Measurements from ENCODE around the gene FGF14.

FGF14 gene

DNA sequence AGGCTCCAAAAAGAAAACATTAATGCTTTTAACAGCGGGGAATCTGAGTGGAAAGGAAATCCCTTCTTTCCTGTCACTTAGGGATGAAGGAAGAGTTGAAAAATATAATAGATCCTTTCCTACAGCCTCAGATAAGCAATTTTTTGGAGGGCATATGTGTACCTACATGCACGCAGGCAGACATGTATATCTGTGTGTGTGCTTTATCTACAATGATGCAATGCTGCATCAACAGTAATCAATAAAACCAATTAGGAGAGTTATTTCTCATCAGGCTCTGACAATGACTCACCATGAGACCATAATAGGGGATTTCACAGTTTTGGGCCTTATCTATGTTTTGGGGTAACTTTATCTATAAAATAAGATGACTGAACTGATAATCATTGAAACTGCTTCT is 505.3 kb downstream of the FGF14 start:
- no peaks in the 10 kb centered on the region for H3K27me3 ChIP-seq (ENCODE audit: insufficient read depth, insufficient read length)
- TF ChIP-seq SUZ12 (IDR thresholded peaks at IDR 0.05; ENCODE audit: extremely low read depth, insufficient read depth, insufficient read length) (no peak), YY1 (IDR thresholded peaks at IDR 0.05; ENCODE audit: insufficient read depth, insufficient read length) (no peak), ZNF274 (IDR thresholded peaks at IDR 0.05; ENCODE audit: low read depth, low read length) (no peak)
- no peak overlapping the region for H3K4me3 ChIP-seq (ENCODE audit: insufficient read length, low read depth)
- no peak overlapping the region for H3K9ac ChIP-seq (ENCODE audit: insufficient read length, low read depth)
- H3K9me3 ChIP-seq (ENCODE audit: insufficient read depth, low read length), result no peaks in the 10 kb centered on the region
- no peaks in the 10 kb centered on the region for H3K4me1 ChIP-seq (ENCODE audit: insufficient read depth, insufficient read length)
- DNase-seq (ENCODE audit: low read depth, low spot score), result no peak
- H3K36me3 ChIP-seq (ENCODE audit: insufficient read depth, insufficient read length, low read length), result no peaks in the 10 kb centered on the region

DNA sequence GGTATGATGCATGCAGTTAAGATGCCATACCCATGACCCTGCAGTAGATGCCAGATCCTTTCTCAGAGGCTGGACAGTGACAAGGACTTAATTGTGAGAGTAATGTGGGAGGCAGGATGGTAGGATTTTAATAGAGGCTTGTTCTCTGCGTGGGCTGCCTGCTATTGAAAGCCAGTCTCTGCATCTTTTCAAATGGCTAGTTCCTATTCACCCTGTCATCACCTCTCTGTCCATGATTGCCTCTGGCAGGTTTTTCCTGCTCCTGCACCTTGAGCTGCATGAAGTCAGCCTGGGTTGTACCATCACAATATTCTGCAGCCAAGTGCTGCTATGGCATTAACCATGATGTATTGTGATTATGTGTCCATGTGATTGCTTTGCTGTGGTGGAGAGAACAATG is 508.8 kb downstream of the FGF14 start:
- TF ChIP-seq YY1 (IDR thresholded peaks at IDR 0.05; ENCODE audit: insufficient read depth, insufficient read length), result no peak
- TF ChIP-seq ZNF274 (IDR thresholded peaks at IDR 0.05; ENCODE audit: low read depth, low read length), result no peak
- TF ChIP-seq SUZ12 (IDR thresholded peaks at IDR 0.05; ENCODE audit: extremely low read depth, insufficient read depth, insufficient read length), result no peak
- Histone ChIP-seq H3K4me3 (ENCODE audit: insufficient read length, low read depth) (no peak overlapping the region), H3K27me3 (ENCODE audit: insufficient read depth, insufficient read length) (no peaks in the 10 kb centered on the region), H3K9me3 (ENCODE audit: insufficient read depth, low read length) (no peaks in the 10 kb centered on the region), H3K9ac (ENCODE audit: insufficient read length, low read depth) (no peak overlapping the region), H3K36me3 (ENCODE audit: insufficient read depth, insufficient read length, low read length) (no peaks in the 10 kb centered on the region), H3K4me1 (ENCODE audit: insufficient read depth, insufficient read length) (no peaks in the 10 kb centered on the region)
- no peak for DNase-seq (ENCODE audit: low read depth, low spot score)

DNA sequence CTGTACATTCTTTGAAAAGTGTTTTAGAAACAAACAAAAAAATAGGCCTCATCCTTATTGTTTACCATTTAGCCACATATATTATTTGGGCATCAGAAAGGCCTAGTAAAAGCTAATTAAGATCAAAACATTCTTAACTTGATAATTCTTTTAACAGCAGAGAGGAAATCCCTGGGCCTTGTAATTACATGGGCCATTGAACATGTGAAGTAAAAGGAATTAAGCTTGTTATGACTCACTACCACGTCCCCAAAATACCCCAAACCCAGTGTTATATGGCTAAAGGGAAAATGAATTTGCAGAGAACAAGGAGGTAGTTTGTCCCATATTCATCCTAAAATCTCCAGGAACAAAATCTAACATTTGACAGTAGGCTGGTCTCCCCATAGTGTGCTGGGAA is 509.6 kb downstream of the FGF14 start:
- no peaks in the 10 kb centered on the region for H3K4me1 ChIP-seq (ENCODE audit: insufficient read depth, insufficient read length)
- no peaks in the 10 kb centered on the region for H3K9me3 ChIP-seq (ENCODE audit: insufficient read depth, low read length)
- H3K9ac ChIP-seq (ENCODE audit: insufficient read length, low read depth), result no peak overlapping the region
- H3K4me3 ChIP-seq (ENCODE audit: insufficient read length, low read depth), result no peak overlapping the region
- no peaks in the 10 kb centered on the region for H3K27me3 ChIP-seq (ENCODE audit: insufficient read depth, insufficient read length)
- TF ChIP-seq ZNF274 (IDR thresholded peaks at IDR 0.05; ENCODE audit: low read depth, low read length), result no peak
- TF ChIP-seq SUZ12 (IDR thresholded peaks at IDR 0.05; ENCODE audit: extremely low read depth, insufficient read depth, insufficient read length), result no peak
- TF ChIP-seq YY1 (IDR thresholded peaks at IDR 0.05; ENCODE audit: insufficient read depth, insufficient read length), result no peak
- no peak for DNase-seq (ENCODE audit: low read depth, low spot score)
- no peaks in the 10 kb centered on the region for H3K36me3 ChIP-seq (ENCODE audit: insufficient read depth, insufficient read length, low read length)

DNA sequence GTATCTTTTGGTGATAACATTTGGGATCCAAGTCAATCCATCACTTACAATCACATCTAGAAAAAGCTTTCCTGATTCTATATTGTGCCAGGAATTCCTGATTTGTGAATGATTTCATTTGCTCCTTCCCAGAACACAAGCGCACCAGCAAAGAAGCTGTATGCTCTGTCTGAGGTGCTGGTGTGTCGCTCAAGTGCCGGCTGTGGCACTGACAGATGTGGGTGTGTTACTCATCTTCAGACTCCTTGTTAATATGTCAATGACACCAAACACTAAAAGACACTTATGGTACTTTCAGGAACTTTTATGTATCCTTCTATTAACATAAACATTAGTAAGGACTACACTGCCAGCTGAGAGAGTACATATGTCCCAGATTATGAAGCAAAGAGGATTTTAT is 520.3 kb downstream of the FGF14 start:
- Histone ChIP-seq H3K9ac (ENCODE audit: insufficient read length, low read depth) (no peak overlapping the region), H3K9me3 (ENCODE audit: insufficient read depth, low read length) (no peaks in the 10 kb centered on the region), H3K4me1 (ENCODE audit: insufficient read depth, insufficient read length) (no peaks in the 10 kb centered on the region), H3K27me3 (ENCODE audit: insufficient read depth, insufficient read length) (no peaks in the 10 kb centered on the region), H3K36me3 (ENCODE audit: insufficient read depth, insufficient read length, low read length) (no peaks in the 10 kb centered on the region), H3K4me3 (ENCODE audit: insufficient read length, low read depth) (no peak overlapping the region)
- DNase-seq (ENCODE audit: low read depth, low spot score), result no peak
- TF ChIP-seq ZNF274 (IDR thresholded peaks at IDR 0.05; ENCODE audit: low read depth, low read length), result no peak

DNA sequence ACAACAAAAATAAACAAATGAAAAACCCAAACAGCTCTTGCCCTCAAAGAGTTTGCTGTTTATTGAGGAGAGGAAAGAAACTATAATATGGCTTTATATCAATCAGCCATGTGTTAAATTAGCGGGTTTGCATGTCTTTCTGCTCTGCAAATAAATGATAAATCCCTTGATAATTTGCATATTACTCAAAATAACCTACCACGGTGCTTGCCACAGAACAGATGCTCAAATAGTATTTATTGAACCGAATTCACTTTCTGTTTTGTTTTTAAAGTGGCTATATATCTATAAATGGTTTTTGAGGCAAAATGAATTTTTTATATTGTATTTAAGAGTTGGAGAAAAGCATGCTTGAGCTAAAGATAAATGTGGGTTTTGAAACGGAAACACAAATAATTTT is 521.3 kb downstream of the FGF14 start:
- no peaks in the 10 kb centered on the region for H3K36me3 ChIP-seq (ENCODE audit: insufficient read depth, insufficient read length, low read length)
- H3K4me1 ChIP-seq (ENCODE audit: insufficient read depth, insufficient read length), result no peaks in the 10 kb centered on the region
- no peak overlapping the region for H3K9ac ChIP-seq (ENCODE audit: insufficient read length, low read depth)
- no peaks in the 10 kb centered on the region for H3K9me3 ChIP-seq (ENCODE audit: insufficient read depth, low read length)
- no peak for TF ChIP-seq YY1 (IDR thresholded peaks at IDR 0.05; ENCODE audit: insufficient read depth, insufficient read length)
- no peak for TF ChIP-seq ZNF274 (IDR thresholded peaks at IDR 0.05; ENCODE audit: low read depth, low read length)
- no peak for TF ChIP-seq SUZ12 (IDR thresholded peaks at IDR 0.05; ENCODE audit: extremely low read depth, insufficient read depth, insufficient read length)
- no peak overlapping the region for H3K4me3 ChIP-seq (ENCODE audit: insufficient read length, low read depth)
- no peaks in the 10 kb centered on the region for H3K27me3 ChIP-seq (ENCODE audit: insufficient read depth, insufficient read length)
- no peak for DNase-seq (ENCODE audit: low read depth, low spot score)

DNA sequence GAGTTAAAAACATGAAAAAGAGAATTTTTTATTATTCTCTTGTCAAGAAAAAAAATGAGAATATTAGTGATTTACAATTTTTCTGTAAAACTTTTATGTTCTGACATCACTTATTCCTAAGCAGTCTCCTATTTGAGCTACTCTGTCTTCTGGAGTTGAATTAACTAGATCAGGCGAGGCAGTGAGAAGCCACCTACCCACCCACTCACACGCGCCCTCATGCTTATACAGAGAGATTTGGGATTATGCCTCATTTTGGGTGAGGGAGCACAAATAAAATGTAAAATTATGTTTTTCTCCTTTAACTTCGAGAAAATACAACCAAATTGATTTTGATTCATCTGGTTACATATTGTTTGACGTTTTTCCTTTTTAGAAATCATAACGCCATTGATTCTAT is 524.9 kb downstream of the FGF14 start:
- H3K4me1 ChIP-seq (ENCODE audit: insufficient read depth, insufficient read length), result no peaks in the 10 kb centered on the region
- H3K36me3 ChIP-seq (ENCODE audit: insufficient read depth, insufficient read length, low read length), result no peaks in the 10 kb centered on the region
- no peak overlapping the region for H3K9ac ChIP-seq (ENCODE audit: insufficient read length, low read depth)
- H3K27me3 ChIP-seq (ENCODE audit: insufficient read depth, insufficient read length), result no peaks in the 10 kb centered on the region
- no peak for TF ChIP-seq ZNF274 (IDR thresholded peaks at IDR 0.05; ENCODE audit: low read depth, low read length)
- no peak for TF ChIP-seq SUZ12 (IDR thresholded peaks at IDR 0.05; ENCODE audit: extremely low read depth, insufficient read depth, insufficient read length)
- TF ChIP-seq YY1 (IDR thresholded peaks at IDR 0.05; ENCODE audit: insufficient read depth, insufficient read length), result no peak
- no peak for DNase-seq (ENCODE audit: low read depth, low spot score)
- no peaks in the 10 kb centered on the region for H3K9me3 ChIP-seq (ENCODE audit: insufficient read depth, low read length)
- H3K4me3 ChIP-seq (ENCODE audit: insufficient read length, low read depth), result no peak overlapping the region

DNA sequence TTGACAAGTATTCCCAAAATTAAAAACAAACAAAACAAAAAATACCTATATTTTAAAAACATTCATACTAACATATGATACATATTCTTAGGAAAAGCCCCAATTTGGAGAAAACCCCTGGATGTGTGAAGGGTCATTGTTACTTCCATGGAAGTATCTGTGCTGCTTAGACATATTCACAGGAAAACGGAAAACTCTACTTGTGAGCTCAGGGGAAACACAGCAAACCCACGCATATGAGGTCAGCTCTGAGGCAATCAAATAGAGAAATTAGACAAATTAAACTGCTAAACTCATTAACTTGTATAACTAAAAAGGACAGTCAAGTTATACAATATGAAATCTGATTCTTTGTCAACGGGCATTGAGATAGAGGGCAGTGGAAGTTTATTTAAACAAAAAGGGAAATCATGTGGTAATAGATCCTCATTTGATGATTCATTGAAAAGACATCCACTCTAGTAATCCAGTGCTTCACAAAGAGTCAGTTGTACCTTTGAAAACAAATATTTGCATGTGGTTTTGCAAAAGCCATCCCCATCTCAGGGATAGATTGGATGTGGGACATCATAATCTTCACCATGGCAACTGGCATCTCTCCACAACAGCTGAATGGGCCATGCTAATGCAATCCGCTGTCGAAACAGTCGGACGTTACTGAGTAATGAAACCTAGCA is 526.0 kb downstream of the FGF14 start:
- no peaks in the 10 kb centered on the region for H3K9me3 ChIP-seq (ENCODE audit: insufficient read depth, low read length)
- DNase-seq (ENCODE audit: low read depth, low spot score), result no peak
- H3K27me3 ChIP-seq (ENCODE audit: insufficient read depth, insufficient read length), result no peaks in the 10 kb centered on the region

More for the DNA sequence above, 526.0 kb downstream of the FGF14 start:
- H3K4me1 ChIP-seq (ENCODE audit: insufficient read depth, insufficient read length), result no peaks in the 10 kb centered on the region
- no peaks in the 10 kb centered on the region for H3K36me3 ChIP-seq (ENCODE audit: insufficient read depth, insufficient read length, low read length)
- no peak for TF ChIP-seq SUZ12 (IDR thresholded peaks at IDR 0.05; ENCODE audit: extremely low read depth, insufficient read depth, insufficient read length)
- TF ChIP-seq YY1 (IDR thresholded peaks at IDR 0.05; ENCODE audit: insufficient read depth, insufficient read length), result no peak
- TF ChIP-seq ZNF274 (IDR thresholded peaks at IDR 0.05; ENCODE audit: low read depth, low read length), result no peak
- H3K4me3 ChIP-seq (ENCODE audit: insufficient read length, low read depth), result no peak overlapping the region
- H3K9ac ChIP-seq (ENCODE audit: insufficient read length, low read depth), result no peak overlapping the region
